Neutrophil (primary cell): Measurements from ENCODE around the gene ZNF385A.

Experiments
- H3K27ac ChIP-seq: fragments of 200-600 bp; sonication (generic); 2 replicates; pipeline ENCODE4 v1.5.1; 2016; ENCODE audit warnings: mild to moderate bottlenecking, moderate library complexity
- H3K27me3 ChIP-seq: fragments of 200-600 bp; sonication (generic); 2 replicates; pipeline ENCODE4 v1.6.0; 2016; ENCODE audit warnings: mild to moderate bottlenecking
- H3K36me3 ChIP-seq: fragments of 200-600 bp; sonication (generic); 2 replicates; pipeline ENCODE4 v1.5.1; 2017
- H3K4me1 ChIP-seq, 2 experiments: fragments of 200-600 bp in 1 of 2; sonication (generic) in 1 of 2; 1 replicate in 1 of 2; 2 replicates in 1 of 2; pipeline versions ENCODE4 v1.5.1 to v1.6.1; 2013 to 2016; ENCODE audit warnings: low read depth in 1 of 2, low read length in 1 of 2, mild to moderate bottlenecking in 1 of 2, moderate library complexity in 1 of 2; ENCODE audit not compliant: control insufficient read depth in 1 of 2, insufficient read depth in 1 of 2
- H3K4me3 ChIP-seq, 2 experiments: fragments of 200-600 bp in 1 of 2; sonication (generic) in 1 of 2; 1 replicate in 1 of 2; 2 replicates in 1 of 2; pipeline ENCODE4 v1.5.1; 2013 to 2016; ENCODE audit warnings: low read depth in 1 of 2, low read length in 1 of 2, mild to moderate bottlenecking in 1 of 2, moderate library complexity in 1 of 2
- H3K9me3 ChIP-seq: fragments of 200-600 bp; sonication (generic); 2 replicates; pipeline ENCODE4 v1.5.1; 2016
- CTCF ChIP-seq: fragments of 200-600 bp; sonication (generic); IDR thresholded peaks from 2 replicates; pipeline ENCODE4 v1.5.1; 2016; ENCODE audit warnings: antibody characterized with exemption

The ZNF385A gene

GRCh38 chr12:54370171-54370730 is 14.3 kb downstream of the ZNF385A start:
- peak; percentile 41 for TF ChIP-seq CTCF
- Histone ChIP-seq H3K27me3 (no peaks in the 10 kb centered on the region), H3K27ac (no peak overlapping the region), H3K36me3 (no peaks in the 10 kb centered on the region), H3K4me3 (peak overlapping the region in 1 of 2 experiments; percentile 39), H3K4me1 (peaks cover 53 to 59% of the 10 kb centered on the region in 2 experiments), H3K9me3 (no peaks in the 10 kb centered on the region)

- H3K4me3 ChIP-seq: peak overlapping the region in 1 of 2 experiments; percentile 54
- no peak for TF ChIP-seq CTCF
- H3K27ac ChIP-seq: no peak overlapping the region
- H3K4me1 ChIP-seq: peaks cover 59 to 65% of the 10 kb centered on the region in 2 experiments
- no peaks in the 10 kb centered on the region for H3K9me3 ChIP-seq
- no peaks in the 10 kb centered on the region for H3K27me3 ChIP-seq
- H3K36me3 ChIP-seq: no peaks in the 10 kb centered on the region
These were observed 14.9 kb downstream of the ZNF385A start for GRCh38 chr12:54369597-54370131.

GRCh38 chr12:54368709-54369596 is 15.6 kb downstream of the ZNF385A start:
- Histone ChIP-seq H3K36me3 (no peaks in the 10 kb centered on the region), H3K27ac (peak overlapping the region; percentile 65), H3K4me1 (peaks cover 66 to 72% of the 10 kb centered on the region in 2 experiments), H3K9me3 (no peaks in the 10 kb centered on the region), H3K4me3 (peak overlapping the region; percentile 49 to 54), H3K27me3 (no peaks in the 10 kb centered on the region)
- peak; percentile 83 for TF ChIP-seq CTCF

GRCh38 chr12:54368025-54368708 is 16.4 kb downstream of the ZNF385A start:
- H3K27ac ChIP-seq: peak overlapping the region; percentile 65
- no peaks in the 10 kb centered on the region for H3K27me3 ChIP-seq
- TF ChIP-seq CTCF: no peak
- H3K4me3 ChIP-seq: peak overlapping the region; percentile 49 to 54
- peaks cover 74 to 80% of the 10 kb centered on the region in 2 experiments for H3K4me1 ChIP-seq
- no peaks in the 10 kb centered on the region for H3K9me3 ChIP-seq
- H3K36me3 ChIP-seq: no peaks in the 10 kb centered on the region

GRCh38 chr12:54364413-54364812 is 20.1 kb downstream of the ZNF385A start, which contains the start of gene GPR84:
Gene GPR84 (minus strand): TSS chr12:54364486. CDS start chr12:54363851, 635 bp downstream.
- H3K4me1 ChIP-seq: peaks cover 92 to 98% of the 10 kb centered on the region in 2 experiments
- TF ChIP-seq CTCF: no peak
- H3K36me3 ChIP-seq: no peaks in the 10 kb centered on the region
- peak within 1 kb of the TSS; percentile 53 to 54 for H3K4me3 ChIP-seq
- H3K27ac ChIP-seq: peak within 1 kb of the TSS; percentile 80
- no peaks in the 10 kb centered on the region for H3K9me3 ChIP-seq
- H3K27me3 ChIP-seq: no peaks in the 10 kb centered on the region
